ENCODE data around the gene TENT5A.

GRCh38 chr6:81791756-81792155, 39.3 kb upstream of the TENT5A start:
- TF ChIP-seq ZNF596 (tag by site-specific recombination; IDR thresholded peaks at IDR 0.05), result no peak
- no peak for TF ChIP-seq ZNF580 (tag by site-specific recombination; IDR thresholded peaks at IDR 0.05)
- TF ChIP-seq ZNF394 (tag by site-specific recombination; IDR thresholded peaks at IDR 0.05; ENCODE audit: borderline replicate concordance), result no peak
- TF ChIP-seq ZNF175 (tag by site-specific recombination; IDR thresholded peaks at IDR 0.05), result no peak
- TF ChIP-seq CTCF (tag by site-specific recombination; IDR thresholded peaks at IDR 0.05), result no peak
- TF ChIP-seq YY1 (tag by site-specific recombination; IDR thresholded peaks at IDR 0.05), result no peak
- TF ChIP-seq ZNF391 (tag by site-specific recombination; IDR thresholded peaks at IDR 0.05; ENCODE audit: borderline replicate concordance, low read depth), result no peak
- no peak for TF ChIP-seq WT1 (tag by site-specific recombination; IDR thresholded peaks at IDR 0.05)
- TF ChIP-seq ZFHX2 (tag by site-specific recombination; conservative IDR thresholded peaks at IDR 0.05), result no peak
- TF ChIP-seq ZSCAN5A (tag by site-specific recombination; IDR thresholded peaks at IDR 0.05), result no peak
- TF ChIP-seq ZNF776 (tag by site-specific recombination; IDR thresholded peaks at IDR 0.05; ENCODE audit: borderline replicate concordance), result no peak
- no peak for TF ChIP-seq ZFP41 (tag by site-specific recombination; IDR thresholded peaks at IDR 0.05; ENCODE audit: borderline replicate concordance)
- TF ChIP-seq ZNF707 (tag by site-specific recombination; IDR thresholded peaks at IDR 0.05), result no peak
